Measurements from ENCODE around the gene PAK1IP1. TPM values are rescaled to one million over a fixed set of nuclear protein-coding genes. Genes with fewer than 3 reads are reported as not detected.

The PAK1IP1 gene
- total RNA-seq, 1 donor from 2014 or later, result 18.1 TPM

GRCh38 chr6:10721850-10722569, 27.2 kb downstream of the PAK1IP1 start:
- H3K27me3 Mint-ChIP-seq, result no peaks in the 10 kb centered on the region
- H3K4me1 Mint-ChIP-seq, result peaks cover 36% of the 10 kb centered on the region
- H3K36me3 Mint-ChIP-seq (ENCODE audit: low read depth), result peaks cover 15% of the 10 kb centered on the region
- CTCF ChIA-PET, result no interaction called here
- peak overlapping the region; percentile 89 for H3K27ac Mint-ChIP-seq
- intact Hi-C loops (cut with micrococcal nuclease), result loop anchor here (2.0 kb wide), 1 partner anchor 117 kb away; the partner anchor contains the start of gene MAK
- no peak for TF ChIP-seq CTCF (IDR thresholded peaks at IDR 0.05)
- DNase-seq (no peak), ATAC-seq (ENCODE audit: low read depth) (no peak)
- H3K9me3 Mint-ChIP-seq, result peaks cover 4% of the 10 kb centered on the region
- H3K4me3 Mint-ChIP-seq, result peak overlapping the region; percentile 93
- POLR2A ChIA-PET, result interaction anchor here (0.6 to 6.4 kb wide), 7 partner anchors 12 to 118 kb away, joined by 3 to 75 read pairs (median 7); partner anchors contain the start of genes C6orf52, PAK1IP1 and TMEM14B

DNA sequence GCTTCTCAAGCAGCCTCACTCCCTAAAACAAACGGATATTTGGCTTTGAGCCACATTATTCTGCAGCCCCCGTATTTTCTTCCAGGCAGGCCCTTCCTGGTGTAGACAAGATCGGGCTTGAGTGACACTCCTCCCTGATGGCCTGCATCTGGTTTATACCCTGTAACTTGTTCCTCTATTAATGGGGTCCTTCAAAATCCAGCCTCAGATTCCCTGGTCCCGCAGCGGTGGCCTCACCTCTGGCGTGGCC, 27.7 kb downstream of the PAK1IP1 start:
- H3K4me1 Mint-ChIP-seq, result peaks cover 39% of the 10 kb centered on the region
- intact Hi-C loops (cut with micrococcal nuclease), result loop anchor here (2.0 kb wide), 1 partner anchor 116 kb away; the partner anchor contains the start of gene MAK

GRCh38 chr6:10722820-10723566, 28.2 kb downstream of the PAK1IP1 start, which contains the start of gene TMEM14C:
TSS of gene TMEM14C (plus strand) at chr6:10723070. CDS start at chr6:10724614, 1,544 bp downstream.
- intact Hi-C loops (cut with micrococcal nuclease), result loop anchor here (1.0 to 2.0 kb wide), 4 partner anchors 24 to 213 kb away; partner anchors contain the start of genes C6orf52, MAK, PAK1IP1 and TMEM14B
- H3K4me3 Mint-ChIP-seq, result peak within 1 kb of the TSS; percentile 93
- TF ChIP-seq CTCF (IDR thresholded peaks at IDR 0.05), result no peak
- ATAC-seq (ENCODE audit: low read depth) (peak; percentile 98), DNase-seq (peak; percentile 78)
- ChIA-PET CTCF (no interaction called here), POLR2A (interaction anchor here (0.6 to 6.4 kb wide), 6 partner anchors 13 to 193 kb away, joined by 3 to 75 read pairs (median 4); partner anchors contain the start of genes C6orf52 and PAK1IP1)
- peaks cover 17% of the 10 kb centered on the region for H3K36me3 Mint-ChIP-seq (ENCODE audit: low read depth)
- no peaks in the 10 kb centered on the region for H3K27me3 Mint-ChIP-seq
- H3K27ac Mint-ChIP-seq, result peak within 1 kb of the TSS; percentile 89
- peaks cover 4% of the 10 kb centered on the region for H3K9me3 Mint-ChIP-seq
- H3K4me1 Mint-ChIP-seq, result peaks cover 39% of the 10 kb centered on the region

More for the DNA sequence above, 27.7 kb downstream of the PAK1IP1 start:
- Mint-ChIP-seq H3K36me3 (ENCODE audit: low read depth) (peaks cover 15% of the 10 kb centered on the region), H3K27ac (peak overlapping the region; percentile 89), H3K9me3 (peaks cover 4% of the 10 kb centered on the region), H3K4me3 (peak overlapping the region; percentile 93), H3K27me3 (no peaks in the 10 kb centered on the region)
- no peak for ATAC-seq (ENCODE audit: low read depth)
- DNase-seq, result no peak
- ChIA-PET CTCF (no interaction called here), POLR2A (interaction anchor here (0.6 to 6.4 kb wide), 5 partner anchors 12 to 28 kb away, joined by 3 to 75 read pairs (median 5); partner anchors contain the start of genes C6orf52 and PAK1IP1)
- no peak for TF ChIP-seq CTCF (IDR thresholded peaks at IDR 0.05)

DNA sequence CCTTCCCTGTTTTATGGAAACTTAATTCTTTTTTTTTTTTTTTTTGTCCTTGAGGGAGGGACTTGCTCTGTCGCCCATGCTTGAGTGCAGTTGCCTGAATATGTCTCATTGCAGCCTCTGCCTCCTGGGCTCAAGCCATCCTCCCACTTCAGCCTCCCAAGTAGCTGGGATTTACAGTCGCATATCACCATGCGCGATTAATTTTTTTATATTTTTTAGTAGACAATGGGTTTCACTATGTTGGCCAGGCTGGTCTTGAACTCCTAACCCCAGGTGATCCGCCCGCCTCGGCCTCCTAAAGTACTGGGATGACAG, 28.8 kb downstream of the PAK1IP1 start:
- TF ChIP-seq CTCF (IDR thresholded peaks at IDR 0.05), result no peak
- Mint-ChIP-seq H3K27ac (peak overlapping the region; percentile 89), H3K9me3 (peaks cover 2% of the 10 kb centered on the region), H3K36me3 (ENCODE audit: low read depth) (peaks cover 22% of the 10 kb centered on the region), H3K4me3 (peak overlapping the region; percentile 93), H3K4me1 (peaks cover 39% of the 10 kb centered on the region), H3K27me3 (no peaks in the 10 kb centered on the region)
- DNase-seq (no peak), ATAC-seq (ENCODE audit: low read depth) (no peak)
- ChIA-PET CTCF (no interaction called here), POLR2A (interaction anchor here (0.7 to 6.4 kb wide), 2 partner anchors 29 to 193 kb away, joined by 4 to 75 read pairs; partner anchors contain the start of genes C6orf52 and PAK1IP1)
- intact Hi-C loops (cut with micrococcal nuclease), result loop anchor here (1.0 to 2.0 kb wide), 4 partner anchors 24 to 213 kb away; partner anchors contain the start of genes C6orf52, MAK, PAK1IP1 and TMEM14B
